Esophagus squamous epithelium (tissue), 4 donors: Measurements from ENCODE around the gene SERPINA12.

Experiments used
- POLR2A ChIP-seq, 4 donors: fragments of 450-650 bp; IDR thresholded peaks; one replicate each; pipeline ENCODE4 v1.6.1; 2017; ENCODE audit warnings: antibody characterized with exemption in 4 of 4, mild to moderate bottlenecking in 4 of 4, moderate library complexity in 3 of 4
- TF ChIP-seq, protein P1 (sequence below), 6 experiments: fragments of 450-650 bp in 4 of 6; fragments of 200-600 bp in 2 of 6; sonication (generic) in 2 of 6; IDR thresholded peaks; one replicate each; pipeline ENCODE4 v1.5.1; 2016 to 2019; ENCODE audit warnings: antibody characterized with exemption in 6 of 6, mild to moderate bottlenecking in 4 of 6, moderate library complexity in 4 of 6

DNA sequence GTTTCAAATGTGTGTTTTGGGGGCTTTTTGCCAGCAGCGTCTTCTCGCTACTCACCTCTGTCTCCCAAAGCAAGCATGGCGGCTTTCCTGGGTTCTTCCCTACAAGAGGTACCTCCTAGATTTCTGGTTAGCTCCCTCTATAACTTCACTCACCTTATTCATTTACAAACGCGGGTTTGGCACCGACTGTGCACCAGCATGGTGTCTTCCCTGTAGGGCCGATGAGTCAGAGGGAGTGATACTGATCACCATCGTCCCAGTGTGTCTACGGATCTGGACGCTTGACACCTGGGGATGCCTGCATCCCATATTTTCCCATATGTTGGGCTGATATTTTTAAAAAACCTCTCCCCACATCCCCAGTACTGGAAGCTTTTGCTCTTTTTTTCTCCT is 8.0 kb upstream of the SERPINA12 start:
- TF ChIP-seq, protein P1, sequence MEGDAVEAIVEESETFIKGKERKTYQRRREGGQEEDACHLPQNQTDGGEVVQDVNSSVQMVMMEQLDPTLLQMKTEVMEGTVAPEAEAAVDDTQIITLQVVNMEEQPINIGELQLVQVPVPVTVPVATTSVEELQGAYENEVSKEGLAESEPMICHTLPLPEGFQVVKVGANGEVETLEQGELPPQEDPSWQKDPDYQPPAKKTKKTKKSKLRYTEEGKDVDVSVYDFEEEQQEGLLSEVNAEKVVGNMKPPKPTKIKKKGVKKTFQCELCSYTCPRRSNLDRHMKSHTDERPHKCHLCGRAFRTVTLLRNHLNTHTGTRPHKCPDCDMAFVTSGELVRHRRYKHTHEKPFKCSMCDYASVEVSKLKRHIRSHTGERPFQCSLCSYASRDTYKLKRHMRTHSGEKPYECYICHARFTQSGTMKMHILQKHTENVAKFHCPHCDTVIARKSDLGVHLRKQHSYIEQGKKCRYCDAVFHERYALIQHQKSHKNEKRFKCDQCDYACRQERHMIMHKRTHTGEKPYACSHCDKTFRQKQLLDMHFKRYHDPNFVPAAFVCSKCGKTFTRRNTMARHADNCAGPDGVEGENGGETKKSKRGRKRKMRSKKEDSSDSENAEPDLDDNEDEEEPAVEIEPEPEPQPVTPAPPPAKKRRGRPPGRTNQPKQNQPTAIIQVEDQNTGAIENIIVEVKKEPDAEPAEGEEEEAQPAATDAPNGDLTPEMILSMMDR (IDR thresholded peaks at IDR 0.05) = no peak
- no peak for TF ChIP-seq POLR2A (IDR thresholded peaks at IDR 0.05)
